GM18505 (cell line): Measurements from ENCODE around the gene DSE.
A peak's percentile ranks its signal among the peaks of the same experiment; 100 is the strongest.

ENCODE experiments used
- ATAC-seq: cut with Tn5 transposase; IDR thresholded peaks from one replicate; pipeline ENCODE4 v1.9.1; 2021; ENCODE audit not compliant: unreplicated experiment
- POLR2A ChIP-seq: IDR thresholded peaks from 4 replicates; pipeline ENCODE4 v1.6.1; 2011; ENCODE audit warnings: borderline replicate concordance; ENCODE audit not compliant: insufficient read depth, insufficient read length; ENCODE audit errors: extremely low read depth

Gene DSE

DNA sequence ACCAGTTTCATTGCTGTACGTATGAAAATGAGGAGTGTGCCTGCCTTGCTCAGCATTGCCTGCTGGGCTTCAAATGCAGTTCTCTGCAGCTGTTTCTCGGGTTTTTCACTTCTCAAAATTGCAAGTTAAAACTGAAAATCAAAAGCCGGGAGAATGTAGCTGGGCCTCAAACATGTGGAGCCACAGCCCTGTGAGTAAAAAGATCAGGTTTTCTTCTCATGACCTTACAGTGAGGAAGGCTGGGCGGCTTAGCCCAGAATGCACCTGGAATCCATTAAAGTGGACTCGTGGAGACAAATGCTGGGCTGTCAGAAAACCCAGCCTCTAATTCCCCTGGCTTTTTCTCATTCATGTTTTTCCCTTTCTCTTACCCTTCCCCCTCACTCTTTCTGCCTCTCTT is 34.4 kb downstream of the DSE start:
- ATAC-seq = peak; percentile 62
- peak; percentile 27 for TF ChIP-seq POLR2A

DNA sequence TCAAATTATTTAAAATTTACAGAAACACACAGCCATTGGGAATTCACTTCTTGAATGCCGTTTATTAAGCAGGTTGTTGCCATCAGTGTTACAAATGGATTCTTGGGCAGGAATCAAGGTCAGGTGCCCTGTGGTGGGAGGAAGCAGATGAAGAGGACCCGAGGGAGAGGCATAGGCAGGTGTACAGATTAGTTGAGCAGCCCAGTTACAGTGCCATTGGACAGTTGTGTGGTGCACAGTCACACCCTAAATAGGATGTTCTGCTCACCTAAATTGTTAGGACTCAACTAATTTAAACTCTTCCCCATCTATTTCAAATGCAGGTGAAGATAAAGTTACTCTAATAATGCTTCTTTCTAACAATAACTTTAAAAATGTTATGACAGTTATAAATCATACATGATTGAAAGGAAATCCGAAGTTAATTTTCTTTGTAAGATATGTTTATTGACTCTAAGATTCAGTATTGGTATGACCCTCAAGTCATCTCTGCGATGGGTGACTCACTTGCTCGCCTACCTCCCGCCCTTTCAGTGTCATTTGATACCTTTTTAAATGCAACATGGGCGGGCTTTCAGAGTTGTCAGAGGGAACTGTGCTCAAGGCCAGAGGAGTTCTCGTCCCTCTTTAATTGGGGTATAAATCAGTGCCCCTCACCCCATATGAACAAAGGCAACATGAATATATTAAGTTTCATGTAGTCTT is 35.1 kb downstream of the DSE start:
- TF ChIP-seq POLR2A = no peak
- ATAC-seq = no peak

DNA sequence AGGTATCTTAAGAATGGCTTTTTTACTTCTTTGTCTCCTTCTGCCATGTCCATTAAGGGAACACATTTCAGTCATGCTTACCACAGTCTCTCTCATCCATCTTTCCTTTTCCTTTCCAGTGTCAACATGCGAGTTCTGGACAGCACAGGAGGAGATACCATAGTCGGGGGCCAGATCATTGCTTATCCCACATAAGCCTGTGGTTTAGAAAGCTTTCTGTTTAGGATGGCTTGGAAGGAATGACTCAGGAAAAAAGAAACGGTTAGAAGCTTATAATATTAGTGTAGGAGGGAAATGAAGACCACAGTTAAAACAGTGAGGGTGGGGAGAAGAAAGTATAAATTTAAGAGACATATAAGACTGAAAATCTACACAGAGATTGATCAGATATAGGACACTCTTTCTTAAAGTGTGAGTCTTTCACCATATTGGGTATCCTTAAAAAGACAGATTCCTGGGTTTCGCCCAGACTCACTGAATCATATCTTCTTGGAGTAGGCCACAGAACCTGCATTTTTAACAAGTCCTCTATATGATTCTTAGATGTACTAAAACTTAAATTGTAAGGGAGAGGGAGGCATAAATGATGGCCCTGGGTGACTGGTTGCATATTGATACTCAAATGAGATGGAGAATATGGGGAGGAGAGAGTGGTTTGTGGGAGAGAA is 36.1 kb downstream of the DSE start:
- ATAC-seq = no peak
- no peak for TF ChIP-seq POLR2A

DNA sequence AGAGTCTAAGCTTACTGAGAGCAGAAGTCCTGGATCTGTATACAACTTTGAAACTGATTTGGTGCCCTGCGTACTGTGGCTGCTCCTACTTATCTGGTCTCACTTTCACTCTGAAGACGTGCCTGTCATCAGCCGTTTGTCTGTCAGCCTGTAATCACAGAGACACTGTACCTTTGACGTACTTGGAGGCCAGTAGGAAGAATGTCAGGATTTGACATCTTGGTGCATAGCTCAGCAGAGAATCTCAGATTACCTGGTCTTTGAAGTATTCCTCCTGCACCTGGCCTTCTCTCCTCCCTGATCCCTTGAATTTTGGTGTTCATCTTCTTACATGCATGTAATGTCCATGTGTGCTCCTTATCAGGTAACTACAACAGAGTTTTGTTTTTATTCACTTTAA is 37.7 kb downstream of the DSE start:
- ATAC-seq = peak; percentile 19

DNA sequence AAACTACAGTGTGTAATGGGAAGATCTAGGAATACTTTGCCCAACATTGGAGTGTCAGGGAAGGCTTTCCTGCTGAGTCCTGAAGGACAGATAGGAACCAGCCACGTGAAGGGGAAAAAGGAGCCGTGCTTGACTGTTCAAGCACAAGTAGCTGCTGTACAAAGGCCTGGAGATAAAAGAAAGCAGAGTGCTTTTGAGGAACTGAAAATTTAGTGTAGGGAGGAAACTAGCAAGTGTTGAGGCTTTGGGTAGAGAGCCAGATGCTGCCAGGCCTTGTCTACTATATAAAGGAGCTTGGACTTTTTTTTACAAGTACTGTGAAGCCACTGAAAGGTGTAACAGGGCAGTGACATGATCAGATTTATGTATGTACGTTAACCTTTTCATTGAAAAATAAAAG is 39.0 kb downstream of the DSE start:
- no peak for TF ChIP-seq POLR2A
- ATAC-seq = peak; percentile 77

More for the DNA sequence above, 37.7 kb downstream of the DSE start:
- no peak for TF ChIP-seq POLR2A

DNA sequence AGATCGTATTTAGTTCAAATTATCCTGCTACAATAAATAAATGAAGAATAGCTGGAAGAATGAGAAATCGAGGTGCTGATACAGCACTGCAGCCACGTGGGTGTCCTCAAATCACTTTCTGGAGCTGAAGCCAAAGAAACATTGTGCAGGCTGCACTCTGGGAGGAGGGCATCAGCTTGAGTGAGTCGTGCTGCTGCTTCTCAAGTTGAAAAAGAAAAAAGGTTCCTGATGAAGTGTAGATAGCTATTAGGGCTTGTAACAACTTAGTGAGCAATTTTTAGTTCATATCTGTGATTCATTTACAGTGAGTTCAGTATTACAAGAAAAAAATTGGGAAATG is 40.5 kb downstream of the DSE start:
- no peak for ATAC-seq
- TF ChIP-seq POLR2A = no peak

DNA sequence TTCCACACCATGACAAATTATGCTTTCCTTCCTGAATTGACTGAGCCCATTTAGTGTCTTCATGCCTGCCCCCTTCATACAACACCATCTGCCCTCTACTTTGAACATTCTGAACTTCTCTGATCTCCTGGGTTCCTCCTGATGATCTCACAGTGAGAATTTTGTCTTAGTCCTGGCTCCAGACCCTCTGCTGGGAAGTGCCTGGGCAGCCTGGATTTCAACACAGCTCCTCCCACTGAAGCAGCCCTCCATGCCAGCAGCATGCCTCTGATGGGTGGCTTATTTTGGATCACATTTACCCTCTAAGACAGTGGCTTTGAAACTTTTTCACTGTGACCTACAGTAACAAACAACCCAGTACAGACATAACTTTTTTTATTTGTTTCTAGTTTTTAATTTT is 41.5 kb downstream of the DSE start:
- no peak for ATAC-seq
- no peak for TF ChIP-seq POLR2A

DNA sequence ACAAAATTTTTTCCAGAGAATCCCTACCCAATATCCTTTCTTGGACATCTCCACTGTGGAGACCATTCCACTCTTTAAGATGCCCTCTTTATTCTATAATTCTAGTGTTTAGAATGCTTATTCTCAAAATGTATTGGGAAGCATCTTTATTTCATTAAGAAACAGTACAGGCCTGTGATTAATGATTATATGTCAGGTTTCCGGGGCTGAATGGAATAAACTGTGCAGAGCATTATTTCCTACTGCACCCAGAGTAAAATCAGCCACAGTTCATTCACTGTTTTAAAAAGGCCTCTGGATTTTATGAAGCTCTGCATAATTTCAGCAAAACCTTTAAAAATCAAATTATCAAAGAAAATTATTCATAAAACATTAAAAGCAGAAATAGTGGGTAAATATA is 42.6 kb downstream of the DSE start:
- TF ChIP-seq POLR2A = no peak
- no peak for ATAC-seq

DNA sequence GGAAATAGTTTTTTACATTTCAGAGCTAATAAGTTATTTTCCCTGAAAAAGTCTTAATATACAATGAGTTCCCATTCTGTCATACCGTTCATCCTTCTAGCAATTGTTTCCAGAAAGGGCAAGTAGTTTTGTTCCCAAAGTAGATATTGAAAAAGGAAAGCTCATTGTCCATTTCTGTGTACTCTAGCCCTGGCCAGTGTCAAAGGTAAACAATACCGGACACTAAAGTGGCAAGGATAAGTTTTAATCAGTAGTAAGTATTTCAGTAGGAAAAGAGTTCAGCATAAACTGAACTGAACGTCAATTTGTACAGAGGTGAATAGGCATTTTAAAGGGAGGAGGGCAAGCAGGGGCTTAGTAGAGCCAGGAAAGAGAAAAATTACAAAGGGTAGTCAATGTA is 46.9 kb downstream of the DSE start:
- no peak for TF ChIP-seq POLR2A
- no peak for ATAC-seq

DNA sequence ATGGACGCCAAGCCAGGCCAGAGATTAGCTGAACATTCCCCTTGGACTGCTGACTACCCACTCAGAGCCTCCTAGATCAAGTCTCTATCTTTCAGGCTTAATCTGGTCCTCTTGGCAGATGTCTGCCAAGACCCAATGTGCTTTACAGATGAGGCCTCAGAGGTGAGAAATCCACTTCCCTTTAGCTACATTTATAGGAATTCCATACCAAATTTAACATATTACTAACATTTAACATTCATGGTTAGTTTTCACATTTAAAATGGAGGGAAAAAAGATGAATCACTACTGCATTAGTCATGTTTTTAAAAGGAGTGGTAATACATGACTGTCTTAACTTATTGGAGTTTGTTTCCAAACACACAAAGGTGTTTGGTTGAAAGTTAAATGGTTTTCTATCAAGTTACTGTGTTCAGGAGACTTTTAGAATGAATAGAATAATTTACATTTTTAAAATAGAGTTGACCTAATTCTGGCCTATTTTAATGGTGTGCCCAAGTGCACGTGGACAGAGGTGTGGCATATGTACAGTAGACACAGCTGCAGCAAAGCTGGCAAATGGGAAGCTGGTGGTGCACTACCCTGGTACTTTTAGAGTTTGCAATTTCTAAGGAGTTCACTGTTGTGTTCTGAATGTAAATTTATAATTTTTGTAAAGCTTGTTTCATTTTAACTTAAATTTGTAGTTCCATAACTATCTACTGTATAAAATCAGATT is 48.5 kb downstream of the DSE start:
- TF ChIP-seq POLR2A = no peak
- ATAC-seq = no peak

DNA sequence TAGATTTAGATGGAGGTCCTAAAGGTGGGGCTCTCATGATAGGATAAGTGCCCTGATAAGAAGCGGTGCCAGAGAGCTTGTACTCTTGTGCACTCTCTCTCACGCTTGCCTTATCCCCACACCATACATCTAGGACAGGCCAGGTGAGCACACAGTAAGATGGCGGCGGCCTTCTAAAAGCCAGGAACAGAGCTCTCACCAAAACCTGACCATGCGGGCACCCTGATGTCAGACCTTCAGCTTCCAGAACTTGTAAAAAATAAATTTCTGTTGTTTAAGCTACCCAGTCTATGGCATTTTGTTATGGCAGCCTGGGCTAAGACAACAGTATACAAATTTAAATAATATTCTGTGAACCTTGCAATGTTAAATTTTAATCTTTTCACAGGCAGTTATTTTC is 49.6 kb downstream of the DSE start:
- TF ChIP-seq POLR2A = no peak
- ATAC-seq = no peak

DNA sequence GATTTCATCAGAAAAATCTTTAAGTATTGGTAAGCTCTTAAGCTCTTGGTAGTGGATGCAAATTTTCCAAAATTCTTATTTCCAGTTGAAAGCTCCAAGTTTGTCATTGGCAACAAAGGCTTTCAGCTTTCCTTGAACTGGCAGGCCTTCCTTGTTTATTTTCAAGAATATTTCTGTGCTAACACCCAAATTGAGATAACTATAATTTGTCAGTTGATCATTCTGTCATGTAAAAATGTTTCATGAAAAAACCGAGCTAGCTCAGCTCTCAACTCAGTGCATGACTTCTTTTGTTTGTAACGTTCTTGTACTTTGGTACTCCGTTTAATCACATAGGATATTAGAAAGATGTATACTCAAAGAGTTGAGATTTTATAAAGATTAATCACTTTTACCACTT is 51.5 kb downstream of the DSE start:
- no peak for TF ChIP-seq POLR2A
- no peak for ATAC-seq

DNA sequence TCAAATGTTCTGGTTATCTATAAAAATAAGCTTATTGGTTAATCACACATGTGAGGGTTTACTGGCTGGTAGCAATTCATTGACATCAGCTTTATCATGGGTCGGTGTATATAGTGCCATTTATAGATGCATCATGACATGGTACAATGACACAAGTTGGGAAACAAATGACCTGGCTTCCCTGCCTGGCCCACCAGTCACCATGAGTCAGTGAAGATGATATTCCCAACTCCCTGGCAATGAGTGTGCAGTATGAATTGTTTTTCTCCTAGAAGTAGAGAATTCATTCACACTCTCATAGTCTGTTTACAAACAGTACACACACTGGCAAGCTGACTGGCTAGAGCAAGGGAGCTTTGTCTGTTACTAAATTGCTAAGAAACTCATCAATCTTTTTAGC is 53.3 kb downstream of the DSE start:
- no peak for ATAC-seq
- TF ChIP-seq POLR2A = no peak

DNA sequence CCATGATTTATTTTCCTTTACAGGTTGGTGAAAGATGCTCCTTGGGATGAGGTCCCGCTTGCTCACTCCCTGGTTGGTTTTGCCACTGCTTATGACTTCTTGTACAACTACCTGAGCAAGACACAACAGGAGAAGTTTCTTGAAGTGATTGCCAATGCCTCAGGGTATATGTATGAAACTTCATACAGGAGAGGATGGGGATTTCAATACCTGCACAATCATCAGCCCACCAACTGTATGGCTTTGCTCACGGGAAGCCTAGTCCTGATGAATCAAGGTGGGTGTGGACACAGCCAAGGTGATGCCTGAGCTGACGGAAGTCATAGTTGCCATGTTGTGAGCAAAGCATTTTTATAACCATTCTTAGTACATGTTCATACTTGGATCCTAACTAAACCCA is 55.8 kb downstream of the DSE start:
- TF ChIP-seq POLR2A = no peak
- no peak for ATAC-seq
